NCI-H2227 (cell line): ENCODE results near the gene MCIDAS.

ENCODE experiments used
- DNase-seq: peaks from one replicate; lab custom pipeline; 2025; ENCODE audit not compliant: unreplicated experiment; lab: John Stamatoyannopoulos, UW

MCIDAS gene

GRCh38 chr5:55222985-55223811, 3.9 kb downstream of the MCIDAS start:
- no peak for DNase-seq

- no peak for DNase-seq
Observed at GRCh38 chr5:55222092-55222984, 4.8 kb downstream of the MCIDAS start.

- no peak for DNase-seq
Observed at GRCh38 chr5:55220433-55221185, 6.5 kb downstream of the MCIDAS start.

GRCh38 chr5:55219770-55220169, 7.3 kb downstream of the MCIDAS start:
- DNase-seq = no peak

- DNase-seq = no peak
Observed at GRCh38 chr5:55218967-55219366, 8.1 kb downstream of the MCIDAS start.

GRCh38 chr5:55211184-55211874, 15.8 kb downstream of the MCIDAS start:
- no peak for DNase-seq

- no peak for DNase-seq
Observed at GRCh38 chr5:55205001-55205400, 22.1 kb downstream of the MCIDAS start.

- DNase-seq = no peak
Observed at GRCh38 chr5:55191165-55191564, 36.0 kb downstream of the MCIDAS start.

- DNase-seq = no peak
Observed at GRCh38 chr5:55188656-55189540, 38.2 kb downstream of the MCIDAS start.

GRCh38 chr5:55187370-55187769, 39.7 kb downstream of the MCIDAS start:
- DNase-seq = no peak

- no peak for DNase-seq
Observed at GRCh38 chr5:55180016-55180415, 47.1 kb downstream of the MCIDAS start.

GRCh38 chr5:55177078-55177477, 50.0 kb downstream of the MCIDAS start:
- no peak for DNase-seq

- peak; percentile 77 for DNase-seq
Observed at GRCh38 chr5:55176176-55176818, 50.8 kb downstream of the MCIDAS start.

GRCh38 chr5:55175781-55176175, 51.3 kb downstream of the MCIDAS start:
- DNase-seq = no peak

GRCh38 chr5:55173687-55174230, 53.4 kb downstream of the MCIDAS start:
- DNase-seq = no peak

- peak; percentile 87 for DNase-seq
Observed at GRCh38 chr5:55172937-55173686, 54.0 kb downstream of the MCIDAS start, which contains the start of gene CDC20B. Gene CDC20B, minus strand, starts transcription at chr5:55173177. Its CDS starts 177 bp downstream, at chr5:55173000.

- peak; percentile 79 for DNase-seq
Observed at GRCh38 chr5:55172051-55172899, 54.8 kb downstream of the MCIDAS start.
